ENCODE results near the gene NEK6.

NEK6 gene

GRCh38 chr9:124217836-124218437, 39.8 kb upstream of the NEK6 start:
- no peak overlapping the region for H3K4me3 ChIP-seq (replicated peaks; ENCODE audit: low read depth, low read length)
- no peak for DNase-seq (ENCODE audit: low read depth)
- TF ChIP-seq, protein P1, sequence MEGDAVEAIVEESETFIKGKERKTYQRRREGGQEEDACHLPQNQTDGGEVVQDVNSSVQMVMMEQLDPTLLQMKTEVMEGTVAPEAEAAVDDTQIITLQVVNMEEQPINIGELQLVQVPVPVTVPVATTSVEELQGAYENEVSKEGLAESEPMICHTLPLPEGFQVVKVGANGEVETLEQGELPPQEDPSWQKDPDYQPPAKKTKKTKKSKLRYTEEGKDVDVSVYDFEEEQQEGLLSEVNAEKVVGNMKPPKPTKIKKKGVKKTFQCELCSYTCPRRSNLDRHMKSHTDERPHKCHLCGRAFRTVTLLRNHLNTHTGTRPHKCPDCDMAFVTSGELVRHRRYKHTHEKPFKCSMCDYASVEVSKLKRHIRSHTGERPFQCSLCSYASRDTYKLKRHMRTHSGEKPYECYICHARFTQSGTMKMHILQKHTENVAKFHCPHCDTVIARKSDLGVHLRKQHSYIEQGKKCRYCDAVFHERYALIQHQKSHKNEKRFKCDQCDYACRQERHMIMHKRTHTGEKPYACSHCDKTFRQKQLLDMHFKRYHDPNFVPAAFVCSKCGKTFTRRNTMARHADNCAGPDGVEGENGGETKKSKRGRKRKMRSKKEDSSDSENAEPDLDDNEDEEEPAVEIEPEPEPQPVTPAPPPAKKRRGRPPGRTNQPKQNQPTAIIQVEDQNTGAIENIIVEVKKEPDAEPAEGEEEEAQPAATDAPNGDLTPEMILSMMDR (IDR thresholded peaks at IDR 0.05; ENCODE audit: low read length, missing control alignments): no peak

DNA sequence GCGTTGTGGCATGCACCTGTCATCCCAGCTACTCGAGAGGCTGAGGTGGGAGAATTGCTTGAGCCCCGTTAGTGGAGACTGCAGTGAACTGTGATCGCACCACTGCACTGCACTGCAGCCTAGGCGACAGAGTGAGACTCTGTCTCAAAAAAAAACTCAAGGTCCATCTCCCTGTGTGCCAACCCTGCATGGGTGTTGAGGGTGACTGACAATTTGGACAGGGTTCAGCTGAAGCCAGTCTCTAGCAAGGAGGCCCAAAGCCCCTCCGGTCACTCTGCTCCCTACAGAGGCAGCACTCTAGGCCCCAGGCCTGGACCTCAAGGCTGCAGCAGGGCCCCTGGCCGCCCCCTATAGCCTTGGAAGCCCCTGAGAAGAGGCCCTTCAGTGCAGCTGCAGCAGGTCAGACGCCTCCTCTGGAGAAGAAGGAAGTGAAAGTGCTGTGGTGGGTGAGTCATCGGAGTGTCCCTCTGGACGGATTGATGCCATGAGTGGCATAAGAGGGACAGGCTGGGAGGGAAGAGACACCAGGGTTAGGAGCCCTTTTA, 39.2 kb upstream of the NEK6 start:
- TF ChIP-seq, protein P1 (IDR thresholded peaks at IDR 0.05; ENCODE audit: low read length, missing control alignments): peak; percentile 11
- DNase-seq (ENCODE audit: low read depth): peak; percentile 42
- no peak overlapping the region for H3K4me3 ChIP-seq (replicated peaks; ENCODE audit: low read depth, low read length)

DNA sequence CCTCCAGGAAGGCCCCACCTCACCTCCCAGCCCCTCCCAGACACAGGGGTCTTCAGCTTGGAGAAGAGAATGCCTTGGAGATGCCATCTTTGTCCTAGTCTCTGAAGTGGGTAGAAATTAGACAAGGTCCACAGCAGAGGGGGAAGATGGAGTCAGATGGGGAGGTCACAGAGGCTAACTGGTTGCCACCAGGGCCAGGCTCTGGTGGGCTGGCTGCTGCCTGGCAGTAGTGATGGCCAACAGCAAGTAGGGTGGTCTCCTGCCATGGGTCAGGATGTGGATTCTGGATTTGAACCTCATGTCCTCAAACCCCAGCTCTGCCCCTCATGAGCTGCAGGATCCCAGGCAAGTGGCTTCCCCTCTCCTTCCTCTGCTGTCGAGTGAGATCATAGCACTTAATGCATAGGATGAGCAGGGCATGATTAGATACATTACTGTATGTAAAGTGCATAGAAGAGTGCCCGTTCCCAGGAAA, 38.7 kb upstream of the NEK6 start:
- TF ChIP-seq, protein P1 (IDR thresholded peaks at IDR 0.05; ENCODE audit: low read length, missing control alignments): no peak
- no peak for DNase-seq (ENCODE audit: low read depth)
- H3K4me3 ChIP-seq (replicated peaks; ENCODE audit: low read depth, low read length): no peak overlapping the region

DNA sequence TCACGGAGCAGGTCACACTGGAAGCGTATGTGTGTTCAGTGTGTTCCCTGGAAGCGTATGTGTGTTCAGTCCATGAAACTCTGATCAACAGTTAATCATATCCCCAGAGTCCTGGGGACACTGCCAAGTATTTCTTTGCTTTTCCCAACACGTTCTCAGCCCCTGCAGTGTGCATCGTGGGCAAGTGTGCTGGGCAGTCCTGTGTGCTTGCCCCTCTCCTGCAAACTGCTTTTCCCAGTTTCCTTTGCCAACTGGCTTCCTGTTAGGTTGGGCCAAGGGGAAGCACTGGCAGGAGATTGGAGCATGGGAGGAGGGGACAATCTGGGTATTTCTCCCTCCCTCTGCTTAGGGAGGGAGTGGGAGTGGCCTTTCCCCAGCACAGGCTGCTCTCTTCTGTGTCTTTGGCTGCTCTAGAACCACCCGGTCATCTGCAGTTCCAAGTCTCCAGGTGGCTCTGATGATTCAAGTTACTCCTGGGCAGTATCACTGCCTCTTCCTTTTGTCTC, 36.8 kb upstream of the NEK6 start:
- no peak overlapping the region for H3K4me3 ChIP-seq (replicated peaks; ENCODE audit: low read depth, low read length)
- peak; percentile 73 for DNase-seq (ENCODE audit: low read depth)
- TF ChIP-seq, protein P1 (IDR thresholded peaks at IDR 0.05; ENCODE audit: low read length, missing control alignments): no peak

- TF ChIP-seq, protein P1 (IDR thresholded peaks at IDR 0.05; ENCODE audit: low read length, missing control alignments): no peak
- H3K4me3 ChIP-seq (replicated peaks; ENCODE audit: low read depth, low read length): no peak overlapping the region
- no peak for DNase-seq (ENCODE audit: low read depth)
These were observed 36.1 kb upstream of the NEK6 start for GRCh38 chr9:124221676-124222075.

DNA sequence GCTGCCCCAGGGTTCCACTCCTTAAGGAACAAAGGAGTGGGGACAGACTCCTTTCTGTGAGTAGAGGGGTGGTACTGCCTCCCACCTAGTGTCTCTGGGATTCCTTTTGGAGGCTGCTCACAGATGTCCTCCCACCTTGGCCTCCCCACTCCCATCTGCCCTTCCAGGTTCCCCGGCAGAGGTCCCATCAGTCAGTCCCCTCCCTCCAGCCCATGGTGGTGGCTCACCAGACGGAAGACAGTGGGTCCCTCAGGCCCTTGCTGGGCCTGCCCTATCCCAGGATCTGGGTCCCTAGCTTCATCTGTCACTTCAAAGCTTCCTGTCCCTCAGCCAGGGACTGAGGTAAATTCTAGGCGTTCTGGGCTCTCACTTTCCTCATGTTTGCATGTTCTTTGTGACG, 35.6 kb upstream of the NEK6 start:
- no peak for DNase-seq (ENCODE audit: low read depth)
- TF ChIP-seq, protein P1 (IDR thresholded peaks at IDR 0.05; ENCODE audit: low read length, missing control alignments): no peak
- H3K4me3 ChIP-seq (replicated peaks; ENCODE audit: low read depth, low read length): no peak overlapping the region
